ENCODE measurements around the gene SUFU. TPM values are rescaled to one million over a fixed set of nuclear protein-coding genes. Genes with fewer than 3 reads are reported as not detected.

SUFU gene
- total and polyA plus RNA-seq, 4 donors, result 3.5 to 14.8 (median 9.8) TPM

GRCh38 chr10:102621443-102622325 is 117.9 kb downstream of the SUFU start:
- Histone ChIP-seq H3K27me3 (ENCODE audit: control insufficient read depth in 3 of 3, insufficient read depth in 3 of 3, low read length in 2 of 3) (no peaks in the 10 kb centered on the region), H3K4me3 (no peak overlapping the region), H3K36me3 (ENCODE audit: control insufficient read depth in 4 of 4, insufficient read depth in 4 of 4, low read length in 4 of 4) (peaks cover 0 to 8% (median 5%) of the 10 kb centered on the region in 4 donors), H3K4me1 (ENCODE audit: control insufficient read depth in 5 of 5, insufficient read depth in 5 of 5, low read length in 5 of 5) (peaks cover 5 to 80% (median 49%) of the 10 kb centered on the region in 5 donors), H3K9me3 (ENCODE audit: control insufficient read depth in 4 of 4, insufficient read depth in 3 of 4, low read length in 3 of 4) (no peaks in the 10 kb centered on the region), H3K27ac (ENCODE audit: low read depth in 1 of 2, low read length in 1 of 2) (peak overlapping the region in 1 of 2 donors; percentile 82), H3K9ac (ENCODE audit: insufficient read depth in 1 of 2, low read length in 2 of 2) (peak overlapping the region in 1 of 2 donors; percentile 34)
- DNase-seq (peak; percentile 36 to 70 (median 55)), ATAC-seq (ENCODE audit: insufficient read depth, low FRiP score) (no peak)
- WGBS, 2 donors, result 49% methylated on average over 9 to 13 of the region's 13 CpGs
- TF ChIP-seq CTCF (IDR thresholded peaks at IDR 0.05; ENCODE audit: control extremely low read depth, extremely low read depth), result no peak

GRCh38 chr10:102624094-102624493 is 120.3 kb downstream of the SUFU start:
- Histone ChIP-seq H3K4me1 (ENCODE audit: control insufficient read depth in 5 of 5, insufficient read depth in 5 of 5, low read length in 5 of 5) (peaks cover 7 to 86% (median 60%) of the 10 kb centered on the region in 5 donors), H3K27ac (ENCODE audit: low read depth in 1 of 2, low read length in 1 of 2) (peak overlapping the region in 1 of 2 donors; percentile 8), H3K27me3 (ENCODE audit: control insufficient read depth in 3 of 3, insufficient read depth in 3 of 3, low read length in 2 of 3) (no peaks in the 10 kb centered on the region), H3K9ac (ENCODE audit: insufficient read depth in 1 of 2, low read length in 2 of 2) (no peak overlapping the region), H3K4me3 (no peak overlapping the region), H3K36me3 (ENCODE audit: control insufficient read depth in 4 of 4, insufficient read depth in 4 of 4, low read length in 4 of 4) (peaks cover 0 to 3% (median 0%) of the 10 kb centered on the region in 4 donors), H3K9me3 (ENCODE audit: control insufficient read depth in 4 of 4, insufficient read depth in 3 of 4, low read length in 3 of 4) (no peaks in the 10 kb centered on the region)
- TF ChIP-seq CTCF (IDR thresholded peaks at IDR 0.05; ENCODE audit: control extremely low read depth, extremely low read depth), result no peak
- WGBS, 2 donors, result 83 to 87% methylated on average over 3 of the region's 3 CpGs
- ATAC-seq (ENCODE audit: insufficient read depth, low FRiP score) (no peak), DNase-seq (no peak)

- DNase-seq (no peak), ATAC-seq (ENCODE audit: insufficient read depth, low FRiP score) (no peak)
- Histone ChIP-seq H3K27me3 (ENCODE audit: control insufficient read depth in 3 of 3, insufficient read depth in 3 of 3, low read length in 2 of 3) (no peaks in the 10 kb centered on the region), H3K9me3 (ENCODE audit: control insufficient read depth in 4 of 4, insufficient read depth in 3 of 4, low read length in 3 of 4) (no peaks in the 10 kb centered on the region), H3K9ac (ENCODE audit: insufficient read depth in 1 of 2, low read length in 2 of 2) (peak overlapping the region in 1 of 2 donors; percentile 44), H3K36me3 (ENCODE audit: control insufficient read depth in 4 of 4, insufficient read depth in 4 of 4, low read length in 4 of 4) (peaks cover 0 to 3% (median under 1%) of the 10 kb centered on the region in 4 donors), H3K4me1 (ENCODE audit: control insufficient read depth in 5 of 5, insufficient read depth in 5 of 5, low read length in 5 of 5) (peaks cover 3 to 86% (median 61%) of the 10 kb centered on the region in 5 donors), H3K27ac (ENCODE audit: low read depth in 1 of 2, low read length in 1 of 2) (peak overlapping the region in 1 of 2 donors; percentile 59), H3K4me3 (no peak overlapping the region)
- 80% methylated on average over 12 of the region's 12 CpGs for WGBS, 2 donors
- no peak for TF ChIP-seq CTCF (IDR thresholded peaks at IDR 0.05; ENCODE audit: control extremely low read depth, extremely low read depth)
Observed at GRCh38 chr10:102624751-102625645, 121.2 kb downstream of the SUFU start.

Measured in lung (tissue), 12 donors.